Measurements from ENCODE around the gene IPO9. TPM values are rescaled to one million over a fixed set of nuclear protein-coding genes. Genes with fewer than 3 reads are reported as not detected.
"Not testable (repeated sequence)": the region's sequence is repeated elsewhere in the genome, so short reads cannot be mapped to it uniquely, and the experiment has no call there.

IPO9 gene
- total and polyA plus RNA-seq, 10 of the 15 experiments (the other 5 are each of a cell fraction or from before 2014, with no cell fraction given), result 19.1 to 77.3 (median 34.1) TPM

DNA sequence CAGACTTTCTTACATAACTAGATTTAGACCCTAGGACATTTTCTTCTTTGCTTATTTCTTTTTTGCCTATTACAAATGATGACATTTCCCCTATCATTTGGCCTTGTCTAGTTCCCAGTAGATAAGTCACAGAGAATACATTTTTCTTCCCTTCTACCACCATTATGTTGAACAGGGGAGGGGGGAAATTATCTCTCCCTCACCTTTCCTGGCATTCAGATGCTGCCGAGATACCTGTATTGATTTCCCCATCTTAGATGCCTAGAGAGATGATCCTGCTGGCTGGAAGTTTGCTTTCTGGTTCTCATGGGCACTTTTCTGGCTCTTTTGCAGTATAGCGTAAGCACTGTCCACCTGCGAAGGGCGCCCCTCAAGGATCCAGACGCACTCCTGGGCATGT lies 5.7 kb downstream of the IPO9 start:
- no peak for TF ChIP-seq ZBED1 (IDR thresholded peaks at IDR 0.05; ENCODE audit: borderline replicate concordance)
- no peak for TF ChIP-seq ZNF622 (IDR thresholded peaks at IDR 0.05)
- TF ChIP-seq, protein P1, sequence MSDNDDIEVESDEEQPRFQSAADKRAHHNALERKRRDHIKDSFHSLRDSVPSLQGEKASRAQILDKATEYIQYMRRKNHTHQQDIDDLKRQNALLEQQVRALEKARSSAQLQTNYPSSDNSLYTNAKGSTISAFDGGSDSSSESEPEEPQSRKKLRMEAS (IDR thresholded peaks at IDR 0.05; ENCODE audit: low read depth, low read length), result no peak
- no peak for TF ChIP-seq BRCA1 (IDR thresholded peaks at IDR 0.05; ENCODE audit: low read depth, low read length)
- POLR2A ChIA-PET, result interaction anchor here (0.5 kb wide), 1 partner anchor 9 kb away, joined by 4 read pairs; no protein-coding TSS in a partner anchor
- H3K36me3 ChIP-seq (ENCODE audit: control insufficient read depth in 2 of 2, insufficient read depth in 2 of 2, low read length in 1 of 2), result peaks cover 0 to 8% of the 10 kb centered on the region in 2 experiments; a peak in 2 of 4 replicates
- ATAC-seq (no peak), FAIRE-seq (no peak), DNase-seq (ENCODE audit: low read depth, low spot score) (no peak)
- peaks cover 4% of the 10 kb centered on the region; the same call in 1 of the 2 replicates for H4K20me1 ChIP-seq (ENCODE audit: control insufficient read depth, insufficient read depth)
- no peaks in the 10 kb centered on the region for H3K27me3 ChIP-seq (replicated peaks in 1 of 2; ENCODE audit: control insufficient read depth in 2 of 2, insufficient read depth in 2 of 2, low read length in 1 of 2)
- H3K4me3 ChIP-seq, result no peak overlapping the region
- H3K4me2 ChIP-seq (ENCODE audit: control insufficient read depth, insufficient read depth), result peak overlapping the region; percentile 32; the same call in 1 of the 2 replicates
- peaks cover 2% of the 10 kb centered on the region for H3K4me1 ChIP-seq (ENCODE audit: control insufficient read depth, insufficient read depth, low read length)
- peaks cover 82% of the 10 kb centered on the region for H3K79me2 ChIP-seq (ENCODE audit: control insufficient read depth, insufficient read depth, low read length)
- H3K27ac ChIP-seq (ENCODE audit: control insufficient read depth, insufficient read depth), result no peak overlapping the region
- H3K9ac ChIP-seq (ENCODE audit: control insufficient read depth, insufficient read depth, low read length), result no peak overlapping the region
- H3K9me3 ChIP-seq (replicated peaks; ENCODE audit: control insufficient read depth, insufficient read depth, low read length), result no peaks in the 10 kb centered on the region
- RAD21 ChIA-PET (ENCODE audit: unreplicated experiment), result no interaction called here
- SMC1A ChIA-PET (ENCODE audit: uncharacterized antibody, unreplicated experiment), result no interaction called here
- CTCF ChIA-PET, result no interaction called here
- 100% methylated on average over 5 of the region's 5 CpGs for WGBS (ENCODE audit: insufficient coverage, insufficient replicate concordance, low lambda C conversion rate, missing lambda C conversion rate)
- in situ Hi-C loops (cut with MboI), result no loop called here
- intact Hi-C loops (cut with micrococcal nuclease; ENCODE audit: unreplicated experiment), result no loop called here
- no TSS peak for BruUV-seq (replicated peaks)
- no peak overlapping the region for H2AFZ ChIP-seq (ENCODE audit: control insufficient read depth, low read depth, low read length)

DNA sequence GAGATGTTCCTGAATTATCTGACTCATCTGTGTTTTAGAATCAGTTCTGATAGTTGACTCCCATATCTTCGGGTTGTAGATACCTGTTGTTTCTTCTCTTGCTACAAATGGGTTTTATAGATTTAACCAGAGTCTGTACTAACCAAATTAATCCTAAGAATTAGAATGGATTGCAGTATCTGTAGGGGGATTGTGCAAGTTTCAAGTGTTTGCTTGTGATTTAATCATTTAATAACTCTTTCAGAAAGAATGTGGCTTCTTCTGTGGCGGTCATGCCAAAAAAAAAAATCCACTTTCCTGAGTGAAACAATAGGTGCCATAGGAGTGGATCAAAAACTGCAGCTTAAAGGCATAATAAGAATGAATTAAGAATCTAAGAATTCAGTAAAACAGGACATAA lies 9.4 kb downstream of the IPO9 start:
- POLR2A ChIA-PET, result no interaction called here
- in situ Hi-C loops (cut with MboI), result no loop called here
- TF ChIP-seq SMAD5 (IDR thresholded peaks at IDR 0.05; ENCODE audit: low read depth) (no peak), IKZF2 (IDR thresholded peaks at IDR 0.05) (no peak), NR2C2 (IDR thresholded peaks at IDR 0.05; ENCODE audit: borderline replicate concordance, control insufficient read depth, insufficient read length, low read depth) (no peak), MTA3 (IDR thresholded peaks at IDR 0.05; ENCODE audit: borderline replicate concordance, low read length) (no peak), ZNF274 (IDR thresholded peaks at IDR 0.05; ENCODE audit: insufficient read depth, insufficient read length) (no peak)

DNA sequence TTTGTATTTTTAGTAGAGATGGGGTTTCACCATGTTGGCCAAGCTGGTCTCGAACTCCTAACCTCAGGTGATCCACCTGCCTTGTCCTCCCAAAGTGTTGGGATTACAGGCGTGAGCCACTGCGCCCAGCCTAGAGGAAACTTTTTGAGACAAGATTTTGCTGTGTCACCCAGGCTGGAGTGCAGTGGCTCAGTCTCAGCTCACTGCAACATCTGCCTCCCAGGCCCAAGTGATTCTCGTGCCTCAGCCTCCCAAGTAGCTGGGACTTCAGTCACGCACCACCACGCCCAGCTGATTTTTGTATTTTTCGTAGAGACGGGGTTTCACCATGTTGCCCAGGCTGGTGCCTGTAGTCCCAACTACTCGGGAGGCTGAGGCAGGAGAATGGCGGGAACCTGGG lies 10.1 kb downstream of the IPO9 start:
- FAIRE-seq; H3K9me3 ChIP-seq (replicated peaks; ENCODE audit: control insufficient read depth, insufficient read depth, low read length); RAD21 ChIA-PET (ENCODE audit: unreplicated experiment); BruUV-seq (replicated peaks); H3K4me3 ChIP-seq; H3K27ac ChIP-seq (ENCODE audit: control insufficient read depth, insufficient read depth); intact Hi-C loops (cut with micrococcal nuclease; ENCODE audit: unreplicated experiment); H2AFZ ChIP-seq (ENCODE audit: control insufficient read depth, low read depth, low read length); in situ Hi-C loops (cut with MboI); DNase-seq (ENCODE audit: low read depth, low spot score); POLR2A ChIA-PET; H3K27me3 ChIP-seq (replicated peaks in 1 of 2; ENCODE audit: control insufficient read depth in 2 of 2, insufficient read depth in 2 of 2, low read length in 1 of 2); H3K9ac ChIP-seq (ENCODE audit: control insufficient read depth, insufficient read depth, low read length); H3K4me1 ChIP-seq (ENCODE audit: control insufficient read depth, insufficient read depth, low read length); H3K4me2 ChIP-seq (ENCODE audit: control insufficient read depth, insufficient read depth); ATAC-seq; H4K20me1 ChIP-seq (ENCODE audit: control insufficient read depth, insufficient read depth): not testable (repeated sequence)
- Histone ChIP-seq H3K36me3 (ENCODE audit: control insufficient read depth in 2 of 2, insufficient read depth in 2 of 2, low read length in 1 of 2) (peaks cover 0 to 19% of the 10 kb centered on the region in 2 experiments; a peak in 3 of 4 replicates), H3K79me2 (ENCODE audit: control insufficient read depth, insufficient read depth, low read length) (peaks cover 74% of the 10 kb centered on the region)
- ChIA-PET SMC1A (ENCODE audit: uncharacterized antibody, unreplicated experiment) (interaction anchor here (0.9 kb wide), 1 partner anchor 9 kb away, joined by 3 read pairs; no protein-coding TSS in a partner anchor), CTCF (interaction anchor here (2.4 kb wide), 1 partner anchor 9 kb away, joined by 9 read pairs; the partner anchor contains the start of gene IPO9)
- WGBS (ENCODE audit: insufficient coverage, insufficient replicate concordance, low lambda C conversion rate, missing lambda C conversion rate), result 94% methylated on average over 9 of the region's 10 CpGs

More for the DNA sequence above, 9.4 kb downstream of the IPO9 start:
- Histone ChIP-seq H4K20me1 (ENCODE audit: control insufficient read depth, insufficient read depth) (no peaks in the 10 kb centered on the region; the same call in 1 of the 2 replicates), H3K9me3 (replicated peaks; ENCODE audit: control insufficient read depth, insufficient read depth, low read length) (no peaks in the 10 kb centered on the region), H3K79me2 (ENCODE audit: control insufficient read depth, insufficient read depth, low read length) (peaks cover 77% of the 10 kb centered on the region), H3K36me3 (ENCODE audit: control insufficient read depth in 2 of 2, insufficient read depth in 2 of 2, low read length in 1 of 2) (peaks cover 0 to 19% of the 10 kb centered on the region in 2 experiments; a peak in 3 of 4 replicates), H2AFZ (ENCODE audit: control insufficient read depth, low read depth, low read length) (no peak overlapping the region), H3K9ac (ENCODE audit: control insufficient read depth, insufficient read depth, low read length) (no peak overlapping the region), H3K4me1 (ENCODE audit: control insufficient read depth, insufficient read depth, low read length) (no peaks in the 10 kb centered on the region; the same call in 1 of the 2 replicates), H3K4me3 (no peak overlapping the region), H3K27me3 (replicated peaks in 1 of 2; ENCODE audit: control insufficient read depth in 2 of 2, insufficient read depth in 2 of 2, low read length in 1 of 2) (no peaks in the 10 kb centered on the region), H3K4me2 (ENCODE audit: control insufficient read depth, insufficient read depth) (no peak overlapping the region), H3K27ac (ENCODE audit: control insufficient read depth, insufficient read depth) (no peak overlapping the region)
- DNase-seq (ENCODE audit: low read depth, low spot score), result no peak
- ATAC-seq, result no peak
- no peak for FAIRE-seq
- CTCF ChIA-PET, result interaction anchor here (2.4 kb wide), 1 partner anchor 9 kb away, joined by 9 read pairs; the partner anchor contains the start of gene IPO9
- no TSS peak for BruUV-seq (replicated peaks)
- WGBS (ENCODE audit: insufficient coverage, insufficient replicate concordance, low lambda C conversion rate, missing lambda C conversion rate), result 80% methylated on average over 2 of the region's 2 CpGs
- RAD21 ChIA-PET (ENCODE audit: unreplicated experiment), result no interaction called here
- SMC1A ChIA-PET (ENCODE audit: uncharacterized antibody, unreplicated experiment), result interaction anchor here (0.7 to 1.1 kb wide), 3 partner anchors 8 to 327 kb away, joined by 3 read pairs; no protein-coding TSS in a partner anchor
- intact Hi-C loops (cut with micrococcal nuclease; ENCODE audit: unreplicated experiment), result no loop called here

Measured in GM12878 (cell line).